PC-3 (cell line): Measurements from ENCODE around the gene PLEKHG2.

Source experiments
- EZH2 ChIP-seq: fragments of 300-600 bp; sonication (generic); IDR thresholded peaks from one replicate; pipeline ENCODE4 v1.6.1; 2017; ENCODE audit warnings: antibody characterized with exemption, mild to moderate bottlenecking, low read length; ENCODE audit not compliant: unreplicated experiment
- EZH2phosphoT487 ChIP-seq: fragments of 300-600 bp; sonication (generic); IDR thresholded peaks from 2 replicates; pipeline ENCODE4 v1.6.1; 2018; ENCODE audit warnings: mild to moderate bottlenecking, antibody characterized with exemption, low read length, borderline replicate concordance
- TF ChIP-seq, protein P1 (sequence below): fragments of 300-600 bp; sonication (generic); conservative IDR thresholded peaks from 2 replicates; pipeline ENCODE4 v1.5.1; 2017; ENCODE audit warnings: antibody characterized with exemption, low read depth, mild to moderate bottlenecking, low read length

DNA sequence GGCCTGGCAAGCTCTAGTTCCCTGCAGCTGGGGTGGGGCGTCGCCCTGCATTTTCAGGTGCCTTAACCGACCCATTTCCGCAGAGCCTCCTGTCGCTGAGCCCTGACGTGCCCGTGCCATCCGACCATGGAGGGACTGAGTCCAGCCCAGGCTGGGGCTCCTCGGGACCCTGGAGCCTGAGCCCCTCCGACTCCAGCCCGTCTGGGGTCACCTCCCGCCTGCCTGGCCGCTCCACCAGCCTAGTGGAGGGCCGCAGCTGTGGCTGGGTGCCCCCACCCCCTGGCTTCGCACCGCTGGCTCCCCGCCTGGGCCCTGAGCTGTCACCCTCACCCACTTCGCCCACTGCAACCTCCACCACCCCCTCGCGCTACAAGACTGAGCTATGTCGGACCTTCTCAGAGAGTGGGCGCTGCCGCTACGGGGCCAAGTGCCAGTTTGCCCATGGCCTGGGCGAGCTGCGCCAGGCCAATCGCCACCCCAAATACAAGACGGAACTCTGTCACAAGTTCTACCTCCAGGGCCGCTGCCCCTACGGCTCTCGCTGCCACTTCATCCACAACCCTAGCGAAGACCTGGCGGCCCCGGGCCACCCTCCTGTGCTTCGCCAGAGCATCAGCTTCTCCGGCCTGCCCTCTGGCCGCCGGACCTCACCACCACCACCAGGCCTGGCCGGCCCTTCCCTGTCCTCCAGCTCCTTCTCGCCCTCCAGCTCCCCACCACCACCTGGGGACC is 4.6 kb upstream of the PLEKHG2 start:
- TF ChIP-seq, protein P1, sequence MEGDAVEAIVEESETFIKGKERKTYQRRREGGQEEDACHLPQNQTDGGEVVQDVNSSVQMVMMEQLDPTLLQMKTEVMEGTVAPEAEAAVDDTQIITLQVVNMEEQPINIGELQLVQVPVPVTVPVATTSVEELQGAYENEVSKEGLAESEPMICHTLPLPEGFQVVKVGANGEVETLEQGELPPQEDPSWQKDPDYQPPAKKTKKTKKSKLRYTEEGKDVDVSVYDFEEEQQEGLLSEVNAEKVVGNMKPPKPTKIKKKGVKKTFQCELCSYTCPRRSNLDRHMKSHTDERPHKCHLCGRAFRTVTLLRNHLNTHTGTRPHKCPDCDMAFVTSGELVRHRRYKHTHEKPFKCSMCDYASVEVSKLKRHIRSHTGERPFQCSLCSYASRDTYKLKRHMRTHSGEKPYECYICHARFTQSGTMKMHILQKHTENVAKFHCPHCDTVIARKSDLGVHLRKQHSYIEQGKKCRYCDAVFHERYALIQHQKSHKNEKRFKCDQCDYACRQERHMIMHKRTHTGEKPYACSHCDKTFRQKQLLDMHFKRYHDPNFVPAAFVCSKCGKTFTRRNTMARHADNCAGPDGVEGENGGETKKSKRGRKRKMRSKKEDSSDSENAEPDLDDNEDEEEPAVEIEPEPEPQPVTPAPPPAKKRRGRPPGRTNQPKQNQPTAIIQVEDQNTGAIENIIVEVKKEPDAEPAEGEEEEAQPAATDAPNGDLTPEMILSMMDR: no peak
- TF ChIP-seq EZH2phosphoT487: no peak
- TF ChIP-seq EZH2: no peak
